Measurements from ENCODE around the gene TCFL5. TPM values are rescaled to one million over a fixed set of nuclear protein-coding genes. Genes with fewer than 3 reads are reported as not detected.

The TCFL5 gene
- total and polyA plus RNA-seq, 7 experiments from 2014 or later = 0.91 to 10.8 (median 7.0) TPM

- Mint-ChIP-seq H3K4me1 (peaks cover 8 to 28% (median 20%) of the 10 kb centered on the region in 7 donors), H3K27me3 (peaks cover 0 to 21% (median 6%) of the 10 kb centered on the region in 5 donors), H3K4me3 (no peak overlapping the region), H3K9me3 (no peaks in the 10 kb centered on the region), H3K36me3 (peaks cover 0 to 6% (median 3%) of the 10 kb centered on the region in 5 donors), H3K27ac (no peak overlapping the region)
- ChIA-PET POLR2A (no interaction called here), CTCF (no interaction called here)
- no peak overlapping the region for H3K4me3 ChIP-seq (ENCODE audit: low read length)
- H3K27ac ChIP-seq (ENCODE audit: low read depth, low read length) = no peak overlapping the region
- ATAC-seq (no peak), DNase-seq (no peak)
- H3K9me3 ChIP-seq (ENCODE audit: control insufficient read depth in 2 of 3, low read length in 3 of 3) = no peaks in the 10 kb centered on the region
- peaks cover 10 to 66% (median 23%) of the 10 kb centered on the region in 3 experiments for H3K36me3 ChIP-seq (ENCODE audit: control insufficient read depth in 2 of 3, insufficient read depth in 3 of 3, low read length in 3 of 3)
- intact Hi-C loops (cut with micrococcal nuclease) = no loop called here
- H3K27me3 ChIP-seq (ENCODE audit: control insufficient read depth in 2 of 2, insufficient read depth in 2 of 2, low read length in 2 of 2) = peaks cover 5 to 11% of the 10 kb centered on the region in 2 donors
- H3K4me1 ChIP-seq (ENCODE audit: control insufficient read depth in 2 of 2, insufficient read depth in 2 of 2, low read length in 2 of 2) = peaks cover 0 to 25% of the 10 kb centered on the region in 2 donors
Measured at GRCh38 chr20:62811720-62812119, 49.9 kb downstream of the TCFL5 start.

- no peak overlapping the region for H3K4me3 Mint-ChIP-seq
- intact Hi-C loops (cut with micrococcal nuclease) = no loop called here
Measured at GRCh38 chr20:62811320-62811719, 50.3 kb downstream of the TCFL5 start.

DNA sequence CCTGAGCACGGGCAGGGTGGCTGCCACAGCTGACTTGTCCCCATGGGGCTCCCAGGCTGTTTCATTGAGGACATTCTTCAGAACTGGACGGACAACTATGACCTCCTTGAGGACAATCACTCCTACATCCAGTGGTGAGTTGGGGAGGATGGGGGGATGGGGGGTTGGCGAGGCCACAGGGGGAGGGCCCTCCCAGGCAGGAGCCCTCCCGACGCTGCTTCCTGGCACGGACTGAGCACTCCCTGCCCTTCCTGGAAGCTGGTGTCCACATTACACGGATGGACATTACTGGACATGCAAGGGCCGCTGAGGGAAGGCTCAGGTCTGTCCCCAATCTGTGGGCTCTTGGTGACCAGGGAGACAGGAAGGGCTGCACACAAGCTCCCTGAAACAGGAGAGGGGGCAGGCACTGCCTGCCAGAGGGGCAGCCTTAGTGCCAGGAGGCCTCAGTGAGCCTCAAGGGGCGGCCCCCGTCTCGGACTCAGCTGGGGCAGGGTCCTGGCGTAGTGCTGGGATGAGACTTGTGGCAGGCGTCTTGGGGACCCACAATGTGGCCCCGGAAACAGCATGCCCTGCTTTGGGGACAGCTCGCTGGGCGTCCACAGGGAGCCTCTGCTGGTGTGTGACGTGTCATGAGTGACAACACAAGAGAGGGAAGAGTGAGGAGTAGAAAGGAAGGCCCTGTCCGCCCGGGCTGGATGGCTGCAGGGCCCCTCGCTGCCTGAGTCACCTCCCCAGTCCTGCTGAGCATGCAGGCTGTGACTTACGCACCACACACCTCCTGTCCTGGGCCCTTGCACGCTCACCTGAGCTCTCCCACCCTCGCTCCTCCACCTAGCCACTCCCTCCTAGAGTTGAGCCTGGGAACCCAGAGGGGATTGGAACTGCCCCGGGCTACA, 51.8 kb downstream of the TCFL5 start:
- Histone ChIP-seq H3K27ac (ENCODE audit: low read depth, low read length) (no peak overlapping the region), H3K36me3 (ENCODE audit: control insufficient read depth in 2 of 3, insufficient read depth in 3 of 3, low read length in 3 of 3) (peaks cover 10 to 76% (median 23%) of the 10 kb centered on the region in 3 experiments), H3K9me3 (ENCODE audit: control insufficient read depth in 2 of 3, low read length in 3 of 3) (no peaks in the 10 kb centered on the region), H3K4me1 (ENCODE audit: control insufficient read depth in 2 of 2, insufficient read depth in 2 of 2, low read length in 2 of 2) (peaks cover 10 to 23% of the 10 kb centered on the region in 2 donors), H3K4me3 (ENCODE audit: low read length) (no peak overlapping the region), H3K27me3 (ENCODE audit: control insufficient read depth in 2 of 2, insufficient read depth in 2 of 2, low read length in 2 of 2) (no peaks in the 10 kb centered on the region)
- Mint-ChIP-seq H3K9me3 (no peaks in the 10 kb centered on the region), H3K27ac (no peak overlapping the region), H3K4me3 (no peak overlapping the region), H3K4me1 (peaks cover 10 to 25% (median 19%) of the 10 kb centered on the region in 7 donors), H3K27me3 (peaks cover 0 to 4% (median 0%) of the 10 kb centered on the region in 5 donors), H3K36me3 (peaks cover 0 to 6% (median 3%) of the 10 kb centered on the region in 5 donors)
- intact Hi-C loops (cut with micrococcal nuclease) = loop anchor here in 1 of 2 donors (5.0 kb wide), 1 partner anchor 167 kb away; the partner anchor contains the start of gene SLCO4A1
- ATAC-seq (no peak), DNase-seq (no peak)
- POLR2A ChIA-PET = interaction anchor here (0.7 to 1.4 kb wide), 4 partner anchors 13 to 158 kb away, joined by 3 to 7 read pairs (median 4); partner anchors contain the start of gene MRGBP
- CTCF ChIA-PET = interaction anchor here (0.6 to 3.0 kb wide), 7 partner anchors 13 to 310 kb away, joined by 3 to 22 read pairs (median 3); partner anchors contain the start of gene MRGBP

More at GRCh38 chr20:62811320-62811719, 50.3 kb downstream of the TCFL5 start:
- Mint-ChIP-seq H3K36me3 (peaks cover 0 to 6% (median 3%) of the 10 kb centered on the region in 5 donors), H3K27ac (no peak overlapping the region), H3K4me1 (peaks cover 10 to 31% (median 20%) of the 10 kb centered on the region in 7 donors), H3K9me3 (no peaks in the 10 kb centered on the region), H3K27me3 (peaks cover 0 to 19% (median 6%) of the 10 kb centered on the region in 5 donors)
- ChIA-PET CTCF (no interaction called here), POLR2A (no interaction called here)
- Histone ChIP-seq H3K27me3 (ENCODE audit: control insufficient read depth in 2 of 2, insufficient read depth in 2 of 2, low read length in 2 of 2) (peaks cover 5 to 8% of the 10 kb centered on the region in 2 donors), H3K9me3 (ENCODE audit: control insufficient read depth in 2 of 3, low read length in 3 of 3) (no peaks in the 10 kb centered on the region), H3K36me3 (ENCODE audit: control insufficient read depth in 2 of 3, insufficient read depth in 3 of 3, low read length in 3 of 3) (peaks cover 10 to 70% (median 23%) of the 10 kb centered on the region in 3 experiments), H3K4me1 (ENCODE audit: control insufficient read depth in 2 of 2, insufficient read depth in 2 of 2, low read length in 2 of 2) (peaks cover 3 to 25% of the 10 kb centered on the region in 2 donors), H3K27ac (ENCODE audit: low read depth, low read length) (no peak overlapping the region), H3K4me3 (ENCODE audit: low read length) (no peak overlapping the region)
- ATAC-seq = no peak
- DNase-seq = no peak

DNA sequence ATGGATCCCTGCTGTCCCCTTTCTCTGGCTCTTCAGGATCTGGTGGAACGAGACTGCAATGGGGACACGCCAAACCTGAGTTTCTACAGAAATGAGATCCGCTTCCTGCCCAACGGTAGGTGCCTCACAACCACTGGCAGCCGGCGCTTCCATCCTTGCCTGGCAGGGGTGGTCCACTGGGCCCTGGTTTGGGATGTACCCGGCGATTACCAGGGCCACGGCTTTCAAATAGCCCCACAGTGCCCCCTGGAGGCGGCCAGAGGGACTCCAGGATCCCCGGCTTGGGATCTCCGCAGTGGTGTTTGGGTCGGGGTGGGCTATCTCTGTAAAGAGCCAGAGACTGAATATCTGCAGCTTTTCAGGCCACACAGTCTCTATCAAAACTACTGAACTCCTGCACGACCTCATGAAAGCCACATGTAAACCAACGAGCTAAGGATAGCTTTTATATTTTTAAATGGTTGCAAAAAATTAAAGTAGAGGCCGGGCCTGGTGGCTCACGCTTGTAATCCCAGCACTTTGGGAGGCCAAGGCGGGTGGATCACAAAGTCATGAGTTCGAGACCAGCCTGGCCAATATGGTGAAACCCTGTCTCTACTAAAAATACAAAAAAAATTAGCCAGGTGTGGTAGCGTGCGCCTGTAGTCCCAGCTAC, 53.3 kb downstream of the TCFL5 start:
- Mint-ChIP-seq H3K27ac (peak overlapping the region in 7 of 9 donors; percentile 13 to 88 (median 65)), H3K27me3 (no peaks in the 10 kb centered on the region), H3K9me3 (no peaks in the 10 kb centered on the region), H3K36me3 (peaks cover 0 to 7% (median 3%) of the 10 kb centered on the region in 5 donors), H3K4me1 (peaks cover 16 to 33% (median 25%) of the 10 kb centered on the region in 7 donors), H3K4me3 (peak overlapping the region in 9 of 10 donors; percentile 18 to 82 (median 57))
- POLR2A ChIA-PET = interaction anchor here (0.7 to 1.9 kb wide), 6 partner anchors 12 to 157 kb away, joined by 4 to 12 read pairs (median 6); partner anchors contain the start of gene MRGBP
- Histone ChIP-seq H3K27me3 (ENCODE audit: control insufficient read depth in 2 of 2, insufficient read depth in 2 of 2, low read length in 2 of 2) (no peaks in the 10 kb centered on the region), H3K27ac (ENCODE audit: low read depth, low read length) (peak overlapping the region; percentile 22), H3K4me3 (ENCODE audit: low read length) (no peak overlapping the region), H3K36me3 (ENCODE audit: control insufficient read depth in 2 of 3, insufficient read depth in 3 of 3, low read length in 3 of 3) (peaks cover 10 to 68% (median 23%) of the 10 kb centered on the region in 3 experiments), H3K9me3 (ENCODE audit: control insufficient read depth in 2 of 3, low read length in 3 of 3) (no peaks in the 10 kb centered on the region), H3K4me1 (ENCODE audit: control insufficient read depth in 2 of 2, insufficient read depth in 2 of 2, low read length in 2 of 2) (peaks cover 16 to 30% of the 10 kb centered on the region in 2 donors)
- peak; percentile 70 for ATAC-seq
- CTCF ChIA-PET = interaction anchor here (0.7 to 3.0 kb wide), 16 partner anchors 10 to 309 kb away, joined by 3 to 22 read pairs (median 3); partner anchors contain the start of gene MRGBP
- peak; percentile 58 to 84 (median 71) for DNase-seq
- intact Hi-C loops (cut with micrococcal nuclease) = loop anchor here (1.0 to 5.0 kb wide), 3 partner anchors 14 to 308 kb away; partner anchors contain the start of gene SLCO4A1 (in 1 of the 2)

- H3K4me3 Mint-ChIP-seq = peak overlapping the region in 7 of 10 donors; percentile 13 to 83 (median 63)
- peaks cover 10 to 62% (median 23%) of the 10 kb centered on the region in 3 experiments for H3K36me3 ChIP-seq (ENCODE audit: control insufficient read depth in 2 of 3, insufficient read depth in 3 of 3, low read length in 3 of 3)
- H3K9me3 ChIP-seq (ENCODE audit: control insufficient read depth in 2 of 3, low read length in 3 of 3) = no peaks in the 10 kb centered on the region
- no peaks in the 10 kb centered on the region for H3K9me3 Mint-ChIP-seq
- H3K27ac ChIP-seq (ENCODE audit: low read depth, low read length) = peak overlapping the region; percentile 52
- intact Hi-C loops (cut with micrococcal nuclease) = loop anchor here (1.0 to 5.0 kb wide), 3 partner anchors 13 to 307 kb away; partner anchors contain the start of gene SLCO4A1 (in 1 of the 2)
- no peaks in the 10 kb centered on the region for H3K27me3 ChIP-seq (ENCODE audit: control insufficient read depth in 2 of 2, insufficient read depth in 2 of 2, low read length in 2 of 2)
- CTCF ChIA-PET = interaction anchor here (0.7 to 3.0 kb wide), 14 partner anchors 11 to 308 kb away, joined by 3 to 22 read pairs (median 4); partner anchors contain the start of gene MRGBP
- peak overlapping the region in 6 of 9 donors; percentile 33 to 88 (median 56) for H3K27ac Mint-ChIP-seq
- H3K36me3 Mint-ChIP-seq = peaks cover 0 to 7% (median 3%) of the 10 kb centered on the region in 5 donors
- POLR2A ChIA-PET = interaction anchor here (0.7 to 1.9 kb wide), 6 partner anchors 11 to 156 kb away, joined by 4 to 12 read pairs (median 4); partner anchors contain the start of gene MRGBP
- no peak overlapping the region for H3K4me3 ChIP-seq (ENCODE audit: low read length)
- no peaks in the 10 kb centered on the region for H3K27me3 Mint-ChIP-seq
- no peak for DNase-seq
- H3K4me1 ChIP-seq (ENCODE audit: control insufficient read depth in 2 of 2, insufficient read depth in 2 of 2, low read length in 2 of 2) = peaks cover 16 to 30% of the 10 kb centered on the region in 2 donors
- H3K4me1 Mint-ChIP-seq = peaks cover 16 to 37% (median 27%) of the 10 kb centered on the region in 7 donors
- ATAC-seq = no peak
Measured at GRCh38 chr20:62807444-62808210, 54.0 kb downstream of the TCFL5 start.
